H1 (cell line): Measurements from ENCODE around the gene KRT78. TPM values are rescaled to one million over a fixed set of nuclear protein-coding genes. Genes with fewer than 3 reads are reported as not detected.
A peak's percentile ranks its signal among the peaks of the same experiment; 100 is the strongest.

Experiments
- CTCF ChIA-PET: fragments of 300-600 bp; sonication (Branson Sonifier 250); formaldehyde crosslinking; loops from one replicate; lab custom pipeline; 2021; ENCODE audit not compliant: partially characterized antibody; lab: Charles Lee
- POLR2A ChIA-PET: fragments of 300-600 bp; sonication (Branson Sonifier 250); formaldehyde crosslinking; loops from one replicate; lab custom pipeline; 2021; ENCODE audit warnings: inconsistent platforms; ENCODE audit not compliant: partially characterized antibody; lab: Charles Lee
- DNase-seq, 2 experiments: peaks; one replicate each; pipeline versions ENCODE4 v3.0.0 to v3.0.0-alpha.2; 2010 to 2022; ENCODE audit warnings: low spot score in 2 of 2, low read depth in 1 of 2, mixed read lengths in 1 of 2
- FAIRE-seq: peaks from 2 replicates; lab custom pipeline; 2011; peaks lifted over from hg19 to GRCh38; lab: Jason Lieb, UNC
- H2AFZ ChIP-seq: 2 replicates; pipeline ENCODE4 v1.8.1; 2012; ENCODE audit warnings: low read length, inconsistent platforms
- H2AK5ac ChIP-seq: 2 replicates; pipeline ENCODE4 v1.6.1; 2013; ENCODE audit warnings: low read depth, low read length
- H2BK120ac ChIP-seq: replicated peaks from 2 replicates; pipeline ENCODE3; 2013; ENCODE audit warnings: low read depth, low read length, inconsistent platforms
- H2BK12ac ChIP-seq: 2 replicates; pipeline ENCODE4 v1.6.1; 2013; ENCODE audit warnings: low read depth, low read length
- H2BK15ac ChIP-seq: 2 replicates; pipeline ENCODE4 v1.6.1; 2013; ENCODE audit warnings: low read length
- H2BK20ac ChIP-seq: 2 replicates; pipeline ENCODE4 v1.6.1; 2013; ENCODE audit warnings: low read length
- H2BK5ac ChIP-seq: 2 replicates; pipeline ENCODE4 v1.6.1; 2013; ENCODE audit warnings: low read depth, low read length
- H3K14ac ChIP-seq: 2 replicates; pipeline ENCODE4 v1.6.1; 2013; ENCODE audit warnings: inconsistent platforms; ENCODE audit not compliant: insufficient read length
- H3K18ac ChIP-seq: 2 replicates; pipeline ENCODE4 v1.6.1; 2013; ENCODE audit warnings: low read length; ENCODE audit errors: extremely low read depth
- H3K23ac ChIP-seq: 2 replicates; pipeline ENCODE4 v1.6.1; 2013; ENCODE audit warnings: inconsistent platforms; ENCODE audit not compliant: insufficient read length
- H3K23me2 ChIP-seq: 2 replicates; pipeline ENCODE4 v1.6.1; 2013; ENCODE audit warnings: low read depth, low read length
- H3K27ac ChIP-seq: 2 replicates; pipeline ENCODE4 v1.6.1; 2011; ENCODE audit warnings: low read depth, low read length, inconsistent platforms
- H3K27me3 ChIP-seq, 4 experiments: replicated peaks in 1 of 4; 1 replicate in 1 of 4; 2 replicates in 3 of 4; pipeline versions ENCODE4 v1.6.1 to v1.8.1; 2011 to 2013; ENCODE audit warnings: low read length in 3 of 4, mild to moderate bottlenecking in 3 of 4, inconsistent platforms in 2 of 4, mixed read lengths in 2 of 4, moderate library complexity in 1 of 4; ENCODE audit not compliant: control insufficient read depth in 3 of 4, insufficient read depth in 3 of 4; ENCODE audit errors: extremely low read depth in 1 of 4
- H3K36me3 ChIP-seq, 4 experiments: 2 replicates each; pipeline versions ENCODE4 v1.6.1 to v1.8.1; 2011 to 2013; ENCODE audit warnings: mild to moderate bottlenecking in 4 of 4, low read length in 3 of 4, moderate library complexity in 2 of 4, control low read depth in 1 of 4, inconsistent platforms in 1 of 4; ENCODE audit not compliant: insufficient read depth in 4 of 4, control insufficient read depth in 2 of 4
- H3K4ac ChIP-seq: replicated peaks from 2 replicates; pipeline ENCODE3; 2013; ENCODE audit warnings: low read length, low read depth, mixed read lengths, inconsistent platforms; ENCODE audit not compliant: insufficient read length
- H3K4me1 ChIP-seq, 4 experiments: replicated peaks in 1 of 4; 1 replicate in 1 of 4; 2 replicates in 3 of 4; pipeline versions ENCODE4 v1.6.1 to v1.8.1; 2011 to 2013; ENCODE audit warnings: low read length in 3 of 4, inconsistent platforms in 2 of 4, mixed read lengths in 1 of 4; ENCODE audit not compliant: insufficient read depth in 4 of 4, control insufficient read depth in 3 of 4
- H3K4me2 ChIP-seq, 2 experiments: 2 replicates each; pipeline versions ENCODE4 v1.6.1 to v1.8.1; 2011 to 2013; ENCODE audit warnings: low read depth in 2 of 2, low read length in 2 of 2, control low read depth in 1 of 2, inconsistent platforms in 1 of 2, mild to moderate bottlenecking in 1 of 2; ENCODE audit not compliant: insufficient read depth in 1 of 2
- H3K4me3 ChIP-seq, 4 experiments: fragments of 200-600, 300-600 bp in 1 of 4; sonication (generic), shearing (Covaris generic), sonication (Bioruptor Twin) in 1 of 4; 2 replicates each; pipeline versions ENCODE4 v1.5.1 to v1.8.1; 2011 to 2016; ENCODE audit warnings: low read length in 4 of 4, low read depth in 3 of 4, control low read depth in 2 of 4, inconsistent platforms in 2 of 4, mild to moderate bottlenecking in 2 of 4, mixed read lengths in 1 of 4, moderate library complexity in 1 of 4; ENCODE audit not compliant: insufficient read depth in 2 of 4; ENCODE audit errors: extremely low read depth in 1 of 4
- H3K56ac ChIP-seq: replicated peaks from 2 replicates; pipeline ENCODE3; 2013; ENCODE audit warnings: low read depth, mild to moderate bottlenecking, mixed read lengths, low read length, inconsistent platforms; ENCODE audit not compliant: insufficient read length
- H3K79me1 ChIP-seq: 2 replicates; pipeline ENCODE4 v1.6.1; 2013; ENCODE audit warnings: low read depth, low read length, control low read depth
- H3K79me2 ChIP-seq, 2 experiments: 2 replicates each; pipeline versions ENCODE4 v1.6.1 to v1.8.1; 2012 to 2013; ENCODE audit warnings: low read length in 2 of 2, mild to moderate bottlenecking in 2 of 2, inconsistent platforms in 1 of 2; ENCODE audit not compliant: insufficient read depth in 2 of 2, control insufficient read depth in 1 of 2
- H3K9ac ChIP-seq, 4 experiments: replicated peaks in 1 of 4; 1 replicate in 1 of 4; 2 replicates in 3 of 4; pipeline versions ENCODE4 v1.6.1 to v1.8.1; 2011 to 2013; ENCODE audit warnings: low read depth in 3 of 4, low read length in 3 of 4, control low read depth in 2 of 4, mild to moderate bottlenecking in 2 of 4, moderate library complexity in 2 of 4, inconsistent platforms in 1 of 4; ENCODE audit errors: extremely low read depth in 1 of 4
- H3K9me3 ChIP-seq, 2 experiments: 2 replicates each; pipeline versions ENCODE4 v1.6.1 to v1.8.1; 2012 to 2013; ENCODE audit warnings: mild to moderate bottlenecking in 2 of 2, moderate library complexity in 2 of 2, control low read depth in 1 of 2, inconsistent platforms in 1 of 2, low read depth in 1 of 2, low read length in 1 of 2, mixed read lengths in 1 of 2; ENCODE audit not compliant: insufficient read depth in 2 of 2
- H4K20me1 ChIP-seq, 2 experiments: replicated peaks in 1 of 2; 2 replicates each; pipeline versions ENCODE3 to v1.8.1; 2011 to 2013; ENCODE audit warnings: inconsistent platforms in 2 of 2, low read length in 2 of 2, mild to moderate bottlenecking in 1 of 2; ENCODE audit not compliant: insufficient read depth in 2 of 2, control insufficient read depth in 1 of 2
- H4K5ac ChIP-seq: 2 replicates; pipeline ENCODE4 v1.6.1; 2013; ENCODE audit warnings: low read length, low read depth, mixed read lengths, inconsistent platforms; ENCODE audit not compliant: insufficient read length
- H4K8ac ChIP-seq: 2 replicates; pipeline ENCODE4 v1.8.0; 2013; ENCODE audit warnings: mild to moderate bottlenecking, moderate library complexity, low read length, inconsistent platforms; ENCODE audit not compliant: insufficient read depth; ENCODE audit errors: extremely low read depth
- H4K91ac ChIP-seq: replicated peaks from 2 replicates; pipeline ENCODE3; 2013; ENCODE audit warnings: low read length, mixed read lengths, inconsistent platforms; ENCODE audit not compliant: insufficient read length
- CBX5 ChIP-seq: fragments of 300-800, 300-1000 bp; sonication (generic); IDR thresholded peaks from 2 replicates; pipeline ENCODE4 v1.7.1; 2016; ENCODE audit warnings: antibody characterized with exemption, low read length, low read depth
- CEBPB ChIP-seq: IDR thresholded peaks from 2 replicates; pipeline ENCODE4 v1.6.1; 2012; ENCODE audit warnings: low read depth, low read length
- CHD1 ChIP-seq: IDR thresholded peaks from 2 replicates; pipeline ENCODE4 v1.6.1; 2012; ENCODE audit warnings: low read depth, low read length, improper control_type of control experiment
- HDAC6 ChIP-seq: IDR thresholded peaks from one replicate; pipeline ENCODE4 v1.7.1; 2012; ENCODE audit warnings: low read depth, mild to moderate bottlenecking, inconsistent platforms, low read length, moderate library complexity
- MAFK ChIP-seq: IDR thresholded peaks from 2 replicates; pipeline ENCODE4 v1.6.1; 2012; ENCODE audit warnings: low read depth, mild to moderate bottlenecking, improper control_type of control experiment, low read length
- NRF1 ChIP-seq: IDR thresholded peaks from 2 replicates; pipeline ENCODE4 v1.6.1; 2011; ENCODE audit warnings: mild to moderate bottlenecking, low read depth, low read length, improper control_type of control experiment
- RFX5 ChIP-seq: IDR thresholded peaks from 2 replicates; pipeline ENCODE4 v1.6.1; 2011; ENCODE audit warnings: low read depth, low read length, improper control_type of control experiment, borderline replicate concordance
- RNF2 ChIP-seq: fragments of 200-900, 300-1000 bp; sonication (generic); IDR thresholded peaks from 2 replicates; pipeline ENCODE4 v1.7.1; 2016; ENCODE audit warnings: borderline replicate concordance, low read depth, mild to moderate bottlenecking, antibody characterized with exemption, low read length; ENCODE audit not compliant: poor library complexity, severe bottlenecking; ENCODE audit errors: missing control alignments
- TAF1 ChIP-seq: IDR thresholded peaks from 2 replicates; pipeline ENCODE4 v1.6.1; 2011; ENCODE audit warnings: mild to moderate bottlenecking, low read depth, low read length
- TAF7 ChIP-seq: optimal IDR thresholded peaks from 2 replicates; pipeline ENCODE3; 2011; ENCODE audit warnings: low read depth, mild to moderate bottlenecking, inconsistent platforms, low read length, moderate library complexity, borderline replicate concordance
- TEAD4 ChIP-seq: IDR thresholded peaks from 2 replicates; pipeline ENCODE4 v1.6.1; 2012; ENCODE audit warnings: low read depth, low read length, inconsistent platforms, mixed read lengths
- YY1 ChIP-seq: IDR thresholded peaks from 2 replicates; pipeline ENCODE4 v1.6.1; 2011; ENCODE audit warnings: low read depth, mild to moderate bottlenecking, low read length
- WGBS, 2 experiments: shearing (Covaris generic) in 1 of 2; methylation state at CpG; one replicate each; pipeline versions ENCODE4 v1.1.6 to v1.1.7; 2013 to 2015; ENCODE audit warnings: low lambda C conversion rate in 2 of 2, mixed read lengths in 2 of 2, inconsistent platforms in 1 of 2, low coverage in 1 of 2, missing lambda C conversion rate in 1 of 2; ENCODE audit not compliant: insufficient replicate concordance in 2 of 2, insufficient coverage in 1 of 2, insufficient read length in 1 of 2; ENCODE audit errors: extremely low coverage in 1 of 2, missing lambda C conversion rate in 1 of 2; 5-methylcytosine and 5-hydroxymethylcytosine counted together
- polyA plus RNA-seq, 7 experiments: library from polyadenylated mRNA; depleted of rRNA in 3 of 7; stranded (reverse) in 5 of 7; unstranded in 2 of 7; fragments of >200 nt in 5 of 7; fragments of 200-250 nt in 2 of 7; gene quantifications; 1 replicate in 5 of 7; 2 replicates in 1 of 7; 4 replicates in 1 of 7; pipeline versions ENCODE4 v1.2.1 to v1.2.3, GENCODE V29; 2011 to 2013; ENCODE audit warnings: missing spikeins in 2 of 7, mixed read lengths in 2 of 7
- total RNA-seq: library from RNA; stranded (reverse); fragmentation: NEBNext Ultra II Directional; extraction: Animal tissue kit (Norgen Biotek cat#: 25700); gene quantifications from 2 replicates; pipeline ENCODE4 v1.2.1, GENCODE V29; 2021

KRT78 gene
- total and polyA plus RNA-seq, 2 of the 8 experiments (the other 6 are each of a cell fraction or from before 2014, with no cell fraction given): not detected

DNA sequence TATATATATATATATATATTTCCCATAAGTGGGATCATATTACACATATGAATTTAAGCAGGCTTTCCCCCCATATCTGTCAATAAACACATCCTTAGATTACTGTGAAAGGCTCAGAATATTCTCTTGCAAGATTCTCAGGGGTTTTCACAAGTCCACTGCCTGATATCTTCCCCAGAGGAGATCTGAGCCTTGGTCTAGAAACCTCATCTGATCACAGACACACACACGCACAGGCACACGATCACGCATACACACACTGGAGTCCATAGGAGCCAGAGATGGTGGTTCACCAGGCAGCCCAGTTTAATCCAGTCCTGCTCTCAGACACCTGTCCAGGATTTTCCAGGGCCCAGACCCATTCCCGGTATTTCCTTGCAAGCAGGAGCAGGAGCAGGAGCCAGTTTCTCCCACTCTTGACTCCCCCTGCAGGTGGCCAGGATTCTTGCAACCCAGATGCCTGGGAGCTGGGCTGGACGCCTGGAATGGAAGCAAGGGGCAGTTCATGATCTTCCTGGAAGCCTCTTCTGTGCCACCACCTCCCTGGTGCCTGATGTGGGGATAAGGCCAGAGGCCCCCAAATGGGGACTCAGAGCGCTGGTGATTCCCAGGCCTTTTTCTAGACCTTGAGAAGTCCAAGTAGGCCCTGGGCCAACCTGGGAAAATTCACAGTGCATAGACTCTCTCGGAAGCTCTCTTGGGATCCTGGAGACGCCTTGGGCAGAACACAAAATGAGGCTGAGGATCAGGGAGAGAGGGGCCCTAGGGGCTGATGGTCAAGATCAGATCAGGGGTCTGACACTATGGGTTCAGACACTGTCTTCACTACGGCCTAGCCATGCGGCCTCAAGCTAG lies 16.5 kb upstream of the KRT78 start:
- no peak overlapping the region for H2BK12ac ChIP-seq
- H2BK20ac ChIP-seq: no peak overlapping the region
- no peaks in the 10 kb centered on the region for H3K9me3 ChIP-seq
- 45% methylated on average over 10 of the region's 10 CpGs; no CpG with 5 or more reads in 1 of the 2 experiments for whole genome bisulfite sequencing, 2 experiments
- ChIA-PET CTCF (interaction anchor here (0.6 to 22.2 kb wide), 78 partner anchors 8 to 839 kb away, joined by 3 to 502 read pairs (median 4); partner anchors contain the start of genes KRT3, KRT6C, KRT72 and KRT74), POLR2A (interaction anchor here (0.7 to 1.2 kb wide), 3 partner anchors 32 to 141 kb away, joined by 3 to 4 read pairs (median 3); partner anchors contain the start of gene EIF4B)
- no peak overlapping the region for H4K91ac ChIP-seq
- no peaks in the 10 kb centered on the region for H3K23me2 ChIP-seq
- H3K23ac ChIP-seq: no peak overlapping the region
- H3K79me1 ChIP-seq: no peaks in the 10 kb centered on the region
- no peak overlapping the region for H4K5ac ChIP-seq
- H3K56ac ChIP-seq: no peak overlapping the region
- DNase-seq (peak in 1 of 2 experiments; percentile 95), FAIRE-seq (peak; percentile 65)
- H3K27me3 ChIP-seq: no peaks in the 10 kb centered on the region; a peak in 1 of 7 replicates
- H2AK5ac ChIP-seq: no peak overlapping the region
- H4K20me1 ChIP-seq: peaks cover 0 to 1% of the 10 kb centered on the region in 2 experiments
- H2BK5ac ChIP-seq: no peak overlapping the region
- H2BK120ac ChIP-seq: no peak overlapping the region
- H3K4me3 ChIP-seq: no peak overlapping the region
- no peak overlapping the region; the same call in 1 of the 2 replicates for H3K18ac ChIP-seq
- no peak overlapping the region for H3K4me2 ChIP-seq
- H3K36me3 ChIP-seq: no peaks in the 10 kb centered on the region
- no peak overlapping the region for H3K14ac ChIP-seq
- no peaks in the 10 kb centered on the region for H3K79me2 ChIP-seq
- H2BK15ac ChIP-seq: 0 out of 2 replicates have a peak overlapping the region, but pooled peaks have one; percentile 65
- H3K9ac ChIP-seq: no peak overlapping the region
- no peaks in the 10 kb centered on the region; a peak in 1 of 7 replicates for H3K4me1 ChIP-seq
- H3K27ac ChIP-seq: no peak overlapping the region
- H2AFZ ChIP-seq: 0 out of 2 replicates have a peak overlapping the region, but pooled peaks have one; percentile 73
- no peak overlapping the region for H4K8ac ChIP-seq
- no peak overlapping the region for H3K4ac ChIP-seq
- TF ChIP-seq TAF1 (no peak), NRF1 (no peak), HDAC6 (no peak), MAFK (no peak), YY1 (0 out of 2 replicates have a peak, but pooled peaks have one; percentile 6), RFX5 (no peak), RNF2 (no peak), CHD1 (no peak), TEAD4 (peak; percentile 46; the same call in 1 of the 2 replicates), CEBPB (0 out of 2 replicates have a peak, but pooled peaks have one; percentile 13), TAF7 (no peak), CBX5 (no peak)
